HL-60 (cell line): Measurements from ENCODE around the gene PXDN.

Experiments
- GABPA ChIP-seq: IDR thresholded peaks from 2 replicates; pipeline ENCODE4 v1.6.1; 2012; ENCODE audit warnings: low read depth
- POLR2AphosphoS5 ChIP-seq: IDR thresholded peaks from 2 replicates; pipeline ENCODE4 v1.6.1; 2012; ENCODE audit warnings: low read depth
- TF ChIP-seq, protein P1 (sequence below): IDR thresholded peaks from one replicate; pipeline ENCODE4 v1.5.1; 2011; ENCODE audit warnings: low read length, control low read depth, inconsistent platforms; ENCODE audit not compliant: insufficient read depth

DNA sequence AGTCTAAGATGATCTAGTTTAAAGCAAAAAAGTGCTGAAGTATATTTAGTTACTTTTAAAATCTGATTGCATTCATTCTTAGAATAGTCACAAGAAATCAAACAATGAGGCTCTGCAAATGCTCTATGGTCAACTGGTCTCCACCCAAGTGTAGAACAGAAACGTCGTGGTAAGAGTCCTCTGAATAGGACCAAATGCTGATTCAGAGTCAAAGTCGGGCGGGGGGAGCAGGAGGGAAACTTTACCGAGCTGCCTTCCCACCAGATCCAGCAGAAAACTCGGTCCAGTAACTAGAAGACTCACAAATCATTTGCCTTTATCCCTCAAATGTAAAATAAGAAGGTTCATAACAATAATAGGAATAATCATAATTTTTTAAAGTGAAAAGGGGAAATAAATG is 46.2 kb upstream of the PXDN start:
- TF ChIP-seq, protein P1, sequence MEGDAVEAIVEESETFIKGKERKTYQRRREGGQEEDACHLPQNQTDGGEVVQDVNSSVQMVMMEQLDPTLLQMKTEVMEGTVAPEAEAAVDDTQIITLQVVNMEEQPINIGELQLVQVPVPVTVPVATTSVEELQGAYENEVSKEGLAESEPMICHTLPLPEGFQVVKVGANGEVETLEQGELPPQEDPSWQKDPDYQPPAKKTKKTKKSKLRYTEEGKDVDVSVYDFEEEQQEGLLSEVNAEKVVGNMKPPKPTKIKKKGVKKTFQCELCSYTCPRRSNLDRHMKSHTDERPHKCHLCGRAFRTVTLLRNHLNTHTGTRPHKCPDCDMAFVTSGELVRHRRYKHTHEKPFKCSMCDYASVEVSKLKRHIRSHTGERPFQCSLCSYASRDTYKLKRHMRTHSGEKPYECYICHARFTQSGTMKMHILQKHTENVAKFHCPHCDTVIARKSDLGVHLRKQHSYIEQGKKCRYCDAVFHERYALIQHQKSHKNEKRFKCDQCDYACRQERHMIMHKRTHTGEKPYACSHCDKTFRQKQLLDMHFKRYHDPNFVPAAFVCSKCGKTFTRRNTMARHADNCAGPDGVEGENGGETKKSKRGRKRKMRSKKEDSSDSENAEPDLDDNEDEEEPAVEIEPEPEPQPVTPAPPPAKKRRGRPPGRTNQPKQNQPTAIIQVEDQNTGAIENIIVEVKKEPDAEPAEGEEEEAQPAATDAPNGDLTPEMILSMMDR, result no peak
- TF ChIP-seq POLR2AphosphoS5 (no peak), GABPA (no peak)
